ENCODE measurements around the gene CAST. TPM values are rescaled to one million over a fixed set of nuclear protein-coding genes. Genes with fewer than 3 reads are reported as not detected.

CAST gene
- total RNA-seq, 2 experiments from 2014 or later = 197 to 200 TPM

GRCh38 chr5:96669909-96670308 lies 7.7 kb downstream of the CAST start:
- Histone ChIP-seq H3K4me3 (ENCODE audit: low read length) (no peak overlapping the region), H3K36me3 (ENCODE audit: insufficient read depth, low read length) (peaks cover 6% of the 10 kb centered on the region), H3K27ac (ENCODE audit: low read depth in 1 of 2, low read length in 2 of 2) (no peak overlapping the region), H3K9me3 (ENCODE audit: control insufficient read depth in 1 of 2, insufficient read depth in 1 of 2, low read length in 2 of 2) (no peaks in the 10 kb centered on the region), H3K4me1 (ENCODE audit: insufficient read depth, low read length) (peaks cover 2% of the 10 kb centered on the region), H3K27me3 (ENCODE audit: control insufficient read depth in 1 of 2, insufficient read depth in 2 of 2, low read length in 2 of 2) (no peaks in the 10 kb centered on the region)
- H3K27me3 Mint-ChIP-seq = no peaks in the 10 kb centered on the region
- H3K4me3 Mint-ChIP-seq = no peak overlapping the region
- POLR2A ChIA-PET = no interaction called here
- CTCF ChIA-PET = no interaction called here
- H3K36me3 Mint-ChIP-seq (ENCODE audit: low read depth) = peaks cover 15% of the 10 kb centered on the region
- intact Hi-C loops (cut with DNase I, micrococcal nuclease) = loop anchor here in 1 of 2 experiments (5.0 to 10.0 kb wide), 2 partner anchors 142 to 1115 kb away; partner anchors contain the start of genes ARSK and SKIC3
- H3K4me1 Mint-ChIP-seq (ENCODE audit: low read depth) = peaks cover 56% of the 10 kb centered on the region
- ATAC-seq (ENCODE audit: poor library complexity) (no peak), DNase-seq (no peak)
- no peak for TF ChIP-seq CTCF (IDR thresholded peaks at IDR 0.05)
- no peaks in the 10 kb centered on the region for H3K9me3 Mint-ChIP-seq
- no peak overlapping the region for H3K27ac Mint-ChIP-seq

- no peak overlapping the region for H3K27ac Mint-ChIP-seq
- Histone ChIP-seq H3K4me1 (ENCODE audit: insufficient read depth, low read length) (no peaks in the 10 kb centered on the region), H3K27me3 (ENCODE audit: control insufficient read depth in 1 of 2, insufficient read depth in 2 of 2, low read length in 2 of 2) (no peaks in the 10 kb centered on the region), H3K9me3 (ENCODE audit: control insufficient read depth in 1 of 2, insufficient read depth in 1 of 2, low read length in 2 of 2) (no peaks in the 10 kb centered on the region), H3K4me3 (ENCODE audit: low read length) (no peak overlapping the region), H3K27ac (ENCODE audit: low read depth in 1 of 2, low read length in 2 of 2) (no peak overlapping the region), H3K36me3 (ENCODE audit: insufficient read depth, low read length) (peaks cover 17% of the 10 kb centered on the region)
- no peaks in the 10 kb centered on the region for H3K9me3 Mint-ChIP-seq
- H3K36me3 Mint-ChIP-seq (ENCODE audit: low read depth) = peaks cover 27% of the 10 kb centered on the region
- DNase-seq (no peak), ATAC-seq (ENCODE audit: poor library complexity) (no peak)
- no peaks in the 10 kb centered on the region for H3K27me3 Mint-ChIP-seq
- POLR2A ChIA-PET = interaction anchor here (1.2 kb wide), 1 partner anchor 13 kb away, joined by 3 read pairs; no protein-coding TSS in a partner anchor
- H3K4me1 Mint-ChIP-seq (ENCODE audit: low read depth) = peaks cover 49% of the 10 kb centered on the region
- no peak for TF ChIP-seq CTCF (IDR thresholded peaks at IDR 0.05)
- CTCF ChIA-PET = interaction anchor here (1.0 to 1.4 kb wide), 3 partner anchors 13 to 26 kb away, joined by 3 to 4 read pairs (median 3); no protein-coding TSS in a partner anchor
- H3K4me3 Mint-ChIP-seq = no peak overlapping the region
- intact Hi-C loops (cut with DNase I, micrococcal nuclease) = no loop called here
Observed at GRCh38 chr5:96671441-96671840, 9.3 kb downstream of the CAST start.

GRCh38 chr5:96673127-96673526 lies 11.0 kb downstream of the CAST start:
- POLR2A ChIA-PET = interaction anchor here (1.0 to 2.7 kb wide), 2 partner anchors 11 to 30 kb away, joined by 3 to 19 read pairs; partner anchors contain the start of gene CAST

More at GRCh38 chr5:96673127-96673526, 11.0 kb downstream of the CAST start:
- Histone ChIP-seq H3K4me3 (ENCODE audit: low read length) (no peak overlapping the region), H3K4me1 (ENCODE audit: insufficient read depth, low read length) (no peaks in the 10 kb centered on the region), H3K27me3 (ENCODE audit: control insufficient read depth in 1 of 2, insufficient read depth in 2 of 2, low read length in 2 of 2) (no peaks in the 10 kb centered on the region), H3K27ac (ENCODE audit: low read depth in 1 of 2, low read length in 2 of 2) (no peak overlapping the region), H3K36me3 (ENCODE audit: insufficient read depth, low read length) (peaks cover 27% of the 10 kb centered on the region), H3K9me3 (ENCODE audit: control insufficient read depth in 1 of 2, insufficient read depth in 1 of 2, low read length in 2 of 2) (no peaks in the 10 kb centered on the region)
- Mint-ChIP-seq H3K9me3 (no peaks in the 10 kb centered on the region), H3K27me3 (no peaks in the 10 kb centered on the region), H3K36me3 (ENCODE audit: low read depth) (peaks cover 39% of the 10 kb centered on the region), H3K27ac (no peak overlapping the region), H3K4me1 (ENCODE audit: low read depth) (peaks cover 37% of the 10 kb centered on the region), H3K4me3 (no peak overlapping the region)
- DNase-seq (no peak), ATAC-seq (ENCODE audit: poor library complexity) (no peak)
- CTCF ChIA-PET = interaction anchor here (1.1 kb wide), 1 partner anchor 10 kb away, joined by 4 read pairs; the partner anchor contains the start of gene CAST
- intact Hi-C loops (cut with DNase I, micrococcal nuclease) = no loop called here
- no peak for TF ChIP-seq CTCF (IDR thresholded peaks at IDR 0.05)

All from CD4-positive, alpha-beta T cell (primary cell).